ENCODE results near the gene MUC4. TPM values are rescaled to one million over a fixed set of nuclear protein-coding genes. Genes with fewer than 3 reads are reported as not detected.
A peak's percentile ranks its signal among the peaks of the same experiment; 100 is the strongest.

The MUC4 gene, protein sequence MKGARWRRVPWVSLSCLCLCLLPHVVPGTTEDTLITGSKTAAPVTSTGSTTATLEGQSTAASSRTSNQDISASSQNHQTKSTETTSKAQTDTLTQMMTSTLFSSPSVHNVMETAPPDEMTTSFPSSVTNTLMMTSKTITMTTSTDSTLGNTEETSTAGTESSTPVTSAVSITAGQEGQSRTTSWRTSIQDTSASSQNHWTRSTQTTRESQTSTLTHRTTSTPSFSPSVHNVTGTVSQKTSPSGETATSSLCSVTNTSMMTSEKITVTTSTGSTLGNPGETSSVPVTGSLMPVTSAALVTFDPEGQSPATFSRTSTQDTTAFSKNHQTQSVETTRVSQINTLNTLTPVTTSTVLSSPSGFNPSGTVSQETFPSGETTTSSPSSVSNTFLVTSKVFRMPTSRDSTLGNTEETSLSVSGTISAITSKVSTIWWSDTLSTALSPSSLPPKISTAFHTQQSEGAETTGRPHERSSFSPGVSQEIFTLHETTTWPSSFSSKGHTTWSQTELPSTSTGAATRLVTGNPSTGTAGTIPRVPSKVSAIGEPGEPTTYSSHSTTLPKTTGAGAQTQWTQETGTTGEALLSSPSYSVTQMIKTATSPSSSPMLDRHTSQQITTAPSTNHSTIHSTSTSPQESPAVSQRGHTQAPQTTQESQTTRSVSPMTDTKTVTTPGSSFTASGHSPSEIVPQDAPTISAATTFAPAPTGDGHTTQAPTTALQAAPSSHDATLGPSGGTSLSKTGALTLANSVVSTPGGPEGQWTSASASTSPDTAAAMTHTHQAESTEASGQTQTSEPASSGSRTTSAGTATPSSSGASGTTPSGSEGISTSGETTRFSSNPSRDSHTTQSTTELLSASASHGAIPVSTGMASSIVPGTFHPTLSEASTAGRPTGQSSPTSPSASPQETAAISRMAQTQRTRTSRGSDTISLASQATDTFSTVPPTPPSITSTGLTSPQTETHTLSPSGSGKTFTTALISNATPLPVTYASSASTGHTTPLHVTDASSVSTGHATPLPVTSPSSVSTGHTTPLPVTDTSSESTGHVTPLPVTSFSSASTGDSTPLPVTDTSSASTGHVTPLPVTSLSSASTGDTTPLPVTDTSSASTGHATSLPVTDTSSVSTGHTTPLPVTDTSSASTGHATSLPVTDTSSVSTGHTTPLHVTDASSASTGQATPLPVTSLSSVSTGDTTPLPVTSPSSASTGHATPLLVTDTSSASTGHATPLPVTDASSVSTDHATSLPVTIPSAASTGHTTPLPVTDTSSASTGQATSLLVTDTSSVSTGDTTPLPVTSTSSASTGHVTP (N-terminal part only)
- total RNA-seq (2022): 0.21 and 0.36 TPM in 2 replicates
- Bru-seq, nascent RNA: percentile 7 among the genes with signal in this experiment
- BruChase-seq, experiment 1, labeled RNA remaining after a 2-hour chase: percentile 5 among the genes with signal in this experiment
- percentile 8 among the genes with signal in this experiment for BruChase-seq, experiment 2, labeled RNA remaining after a 6-hour chase
- long read RNA-seq: 0 reads

GRCh38 chr3:195811756-195812155 is at the start of gene MUC4:
Gene MUC4, minus strand, starts transcription at chr3:195811929. Its CDS starts 112 bp downstream, at chr3:195811817.
- H3K4me3 ChIP-seq (ENCODE audit: low read depth, low read length): no peak within 1 kb of the TSS
- ChIA-PET CTCF (no interaction called here), POLR2A (no interaction called here)
- peaks cover 6% of the 10 kb centered on the region for H3K4me1 Mint-ChIP-seq (ENCODE audit: low read depth, unreplicated experiment)
- TF ChIP-seq, protein P1, sequence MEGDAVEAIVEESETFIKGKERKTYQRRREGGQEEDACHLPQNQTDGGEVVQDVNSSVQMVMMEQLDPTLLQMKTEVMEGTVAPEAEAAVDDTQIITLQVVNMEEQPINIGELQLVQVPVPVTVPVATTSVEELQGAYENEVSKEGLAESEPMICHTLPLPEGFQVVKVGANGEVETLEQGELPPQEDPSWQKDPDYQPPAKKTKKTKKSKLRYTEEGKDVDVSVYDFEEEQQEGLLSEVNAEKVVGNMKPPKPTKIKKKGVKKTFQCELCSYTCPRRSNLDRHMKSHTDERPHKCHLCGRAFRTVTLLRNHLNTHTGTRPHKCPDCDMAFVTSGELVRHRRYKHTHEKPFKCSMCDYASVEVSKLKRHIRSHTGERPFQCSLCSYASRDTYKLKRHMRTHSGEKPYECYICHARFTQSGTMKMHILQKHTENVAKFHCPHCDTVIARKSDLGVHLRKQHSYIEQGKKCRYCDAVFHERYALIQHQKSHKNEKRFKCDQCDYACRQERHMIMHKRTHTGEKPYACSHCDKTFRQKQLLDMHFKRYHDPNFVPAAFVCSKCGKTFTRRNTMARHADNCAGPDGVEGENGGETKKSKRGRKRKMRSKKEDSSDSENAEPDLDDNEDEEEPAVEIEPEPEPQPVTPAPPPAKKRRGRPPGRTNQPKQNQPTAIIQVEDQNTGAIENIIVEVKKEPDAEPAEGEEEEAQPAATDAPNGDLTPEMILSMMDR (IDR thresholded peaks at IDR 0.05; ENCODE audit: insufficient read depth in 1 of 2, low read depth in 1 of 2, low read length in 1 of 2, severe bottlenecking in 1 of 2, unreplicated experiment in 1 of 2): no peak
- H3K4me1 ChIP-seq: no peaks in the 10 kb centered on the region
- no peaks in the 10 kb centered on the region for H3K9me3 Mint-ChIP-seq (ENCODE audit: unreplicated experiment)
- H3K27me3 ChIP-seq (replicated peaks; ENCODE audit: control insufficient read depth, insufficient read depth, low read length): no peaks in the 10 kb centered on the region
- no peak for DNase-seq
- intact Hi-C loops (cut with micrococcal nuclease; ENCODE audit: unreplicated experiment): no loop called here
- no TSS peak for BruUV-seq (replicated peaks)
- H3K27ac Mint-ChIP-seq (ENCODE audit: unreplicated experiment): no peak within 1 kb of the TSS
- H3K27me3 Mint-ChIP-seq (ENCODE audit: insufficient read depth, unreplicated experiment): no peaks in the 10 kb centered on the region
- H3K36me3 ChIP-seq (ENCODE audit: control insufficient read depth, insufficient read depth, low read length): no peaks in the 10 kb centered on the region
- no peaks in the 10 kb centered on the region for H3K9me3 ChIP-seq
- H3K36me3 Mint-ChIP-seq (ENCODE audit: insufficient read depth, unreplicated experiment): no peaks in the 10 kb centered on the region
- H3K4me3 Mint-ChIP-seq (ENCODE audit: unreplicated experiment): no peak within 1 kb of the TSS

DNA sequence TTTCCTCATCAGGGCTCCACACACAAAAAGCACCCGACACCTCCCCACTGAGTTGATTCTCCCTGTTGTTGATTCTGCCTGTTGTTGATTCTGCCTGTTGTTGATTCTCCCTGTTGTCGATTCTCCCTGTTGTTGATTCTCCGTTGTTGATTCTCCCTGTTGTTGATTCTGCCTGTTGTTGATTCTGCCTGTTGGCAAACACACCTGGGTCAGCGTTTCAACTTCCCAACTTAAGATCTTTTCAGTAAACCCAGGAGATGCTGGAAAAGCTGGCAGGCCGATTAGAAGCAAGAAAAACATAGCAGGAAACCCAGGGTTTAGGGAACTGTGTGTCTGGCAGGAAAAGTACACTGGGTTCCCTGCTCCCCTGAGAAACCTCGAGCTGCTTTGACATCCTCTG is 48.7 kb upstream of the MUC4 start:
- H3K36me3 Mint-ChIP-seq (ENCODE audit: insufficient read depth, unreplicated experiment): peaks cover 6% of the 10 kb centered on the region

More for the DNA sequence above, 48.7 kb upstream of the MUC4 start:
- H3K4me1 Mint-ChIP-seq (ENCODE audit: low read depth, unreplicated experiment): peaks cover 6% of the 10 kb centered on the region
- H3K27me3 ChIP-seq (replicated peaks; ENCODE audit: control insufficient read depth, insufficient read depth, low read length): no peaks in the 10 kb centered on the region
- DNase-seq: no peak
- no peaks in the 10 kb centered on the region for H3K9me3 Mint-ChIP-seq (ENCODE audit: unreplicated experiment)
- TF ChIP-seq, protein P1 (IDR thresholded peaks at IDR 0.05; ENCODE audit: insufficient read depth in 1 of 2, low read depth in 1 of 2, low read length in 1 of 2, severe bottlenecking in 1 of 2, unreplicated experiment in 1 of 2): no peak
- CTCF ChIA-PET: interaction anchor here (1.8 kb wide), 1 partner anchor 34 kb away, joined by 16 read pairs; no protein-coding TSS in a partner anchor
- no peak overlapping the region for H3K4me3 Mint-ChIP-seq (ENCODE audit: unreplicated experiment)
- H3K4me3 ChIP-seq (ENCODE audit: low read depth, low read length): no peak overlapping the region
- intact Hi-C loops (cut with micrococcal nuclease; ENCODE audit: unreplicated experiment): no loop called here
- H3K4me1 ChIP-seq: no peaks in the 10 kb centered on the region; the same call in 1 of the 2 replicates
- H3K36me3 ChIP-seq (ENCODE audit: control insufficient read depth, insufficient read depth, low read length): no peaks in the 10 kb centered on the region
- H3K27ac Mint-ChIP-seq (ENCODE audit: unreplicated experiment): no peak overlapping the region
- POLR2A ChIA-PET: no interaction called here
- no TSS peak for BruUV-seq (replicated peaks)
- H3K9me3 ChIP-seq: no peaks in the 10 kb centered on the region
- H3K27me3 Mint-ChIP-seq (ENCODE audit: insufficient read depth, unreplicated experiment): no peaks in the 10 kb centered on the region

Data from Caco-2 (cell line).